HFF-Myc (cell line): ENCODE results near the gene JMJD8.
A peak's percentile ranks its signal among the peaks of the same experiment; 100 is the strongest.

Source experiments
- DNase-seq: peaks from one replicate; pipeline ENCODE4 v3.0.0-alpha.2; 2011; ENCODE audit warnings: low read depth; ENCODE audit errors: extremely low read depth
- H3K4me3 ChIP-seq: replicated peaks from 2 replicates; pipeline ENCODE4 v1.5.1; 2011; ENCODE audit warnings: low read depth, mild to moderate bottlenecking, control low read depth, low read length
- CTCF ChIP-seq: IDR thresholded peaks from 2 replicates; pipeline ENCODE4 v1.5.1; 2012; ENCODE audit warnings: mild to moderate bottlenecking, low read depth, low read length, control low read depth; ENCODE audit errors: missing control alignments

The JMJD8 gene

GRCh38 chr16:717450-718245, 33.5 kb upstream of the JMJD8 start:
- TF ChIP-seq CTCF, result no peak
- no peak overlapping the region for H3K4me3 ChIP-seq
- DNase-seq, result no peak

- no peak for TF ChIP-seq CTCF
- H3K4me3 ChIP-seq, result peak overlapping the region; percentile 56
- DNase-seq, result no peak
Observed at GRCh38 chr16:716768-717325, 32.7 kb upstream of the JMJD8 start.

GRCh38 chr16:716200-716568, 32.0 kb upstream of the JMJD8 start:
- H3K4me3 ChIP-seq, result peak overlapping the region; percentile 56
- DNase-seq, result no peak
- no peak for TF ChIP-seq CTCF

- DNase-seq, result no peak
- no peak for TF ChIP-seq CTCF
- H3K4me3 ChIP-seq, result peak overlapping the region; percentile 56
Observed at GRCh38 chr16:715477-716199, 31.5 kb upstream of the JMJD8 start.

GRCh38 chr16:714558-715476, 30.7 kb upstream of the JMJD8 start, which contains the start of gene METRN:
METRN (plus strand) TSS chr16:715118; CDS start chr16:715290, 172 bp downstream.
- H3K4me3 ChIP-seq, result peak within 1 kb of the TSS; percentile 56
- no peak for TF ChIP-seq CTCF

GRCh38 chr16:714079-714478, 29.9 kb upstream of the JMJD8 start:
- H3K4me3 ChIP-seq, result no peak overlapping the region
- TF ChIP-seq CTCF, result no peak
- DNase-seq, result no peak

More at GRCh38 chr16:714558-715476, 30.7 kb upstream of the JMJD8 start, which contains the start of gene METRN:
- DNase-seq, result no peak
